IMR-90 (cell line): ENCODE results near the gene OSGIN1. TPM values are rescaled to one million over a fixed set of nuclear protein-coding genes. Genes with fewer than 3 reads are reported as not detected.

ENCODE experiments used
- ATAC-seq: fragments of 200-7000 bp; cut with Tn5 transposase; 2 replicates; pipeline ENCODE4 v1.9.1; 2020; ENCODE audit warnings: low read depth, mild to moderate bottlenecking, moderate library complexity
- BruUV-seq: library from RNA; stranded (reverse); fragments of 400-500 nt; replicated peaks from 2 replicates; lab custom pipeline; 2021; lab: Mats Ljungman, UMichigan
- CTCF ChIA-PET: fragments of 300-600 bp; formaldehyde crosslinking; extraction: SDS; loops from one replicate; lab custom pipeline; 2021; ENCODE audit warnings: antibody characterized with exemption; lab: Yijun Ruan, JAX
- POLR2A ChIA-PET: fragments of 300-600 bp; sonication (Branson Sonifier 250); formaldehyde crosslinking; loops from one replicate; lab custom pipeline; 2022; ENCODE audit warnings: antibody characterized with exemption; ENCODE audit not compliant: unreplicated experiment; lab: Charles Lee
- DNase-seq: peaks from one replicate; pipeline ENCODE4 v3.0.0; 2013
- H2AFZ ChIP-seq: replicated peaks from 2 replicates; pipeline ENCODE3; 2013; ENCODE audit warnings: low read length, mild to moderate bottlenecking; ENCODE audit not compliant: poor library complexity
- H2AK5ac ChIP-seq: 2 replicates; pipeline ENCODE4 v1.6.1; 2013; ENCODE audit warnings: low read depth, low read length, inconsistent platforms
- H2AK9ac ChIP-seq: replicated peaks from 2 replicates; pipeline ENCODE3; 2013; ENCODE audit warnings: mild to moderate bottlenecking, low read depth, low read length, moderate library complexity; ENCODE audit not compliant: poor library complexity
- H2BK120ac ChIP-seq: 2 replicates; pipeline ENCODE4 v1.6.1; 2013; ENCODE audit warnings: low read depth, low read length, inconsistent platforms
- H2BK15ac ChIP-seq: 3 replicates; pipeline ENCODE4 v1.6.1; 2013; ENCODE audit warnings: low read depth, low read length, inconsistent platforms
- H2BK20ac ChIP-seq: 2 replicates; pipeline ENCODE4 v1.6.1; 2013; ENCODE audit warnings: low read depth, mild to moderate bottlenecking, inconsistent platforms, low read length, moderate library complexity
- H2BK5ac ChIP-seq: 2 replicates; pipeline ENCODE4 v1.6.1; 2013; ENCODE audit warnings: mild to moderate bottlenecking, low read depth, low read length, inconsistent platforms; ENCODE audit not compliant: poor library complexity, severe bottlenecking
- H3K14ac ChIP-seq: replicated peaks from 2 replicates; pipeline ENCODE4 v1.6.1; 2013; ENCODE audit warnings: low read depth, low read length, inconsistent platforms
- H3K18ac ChIP-seq: 2 replicates; pipeline ENCODE4 v1.6.1; 2013; ENCODE audit warnings: low read depth, low read length, control low read depth
- H3K23ac ChIP-seq: 2 replicates; pipeline ENCODE4 v1.6.1; 2013; ENCODE audit warnings: low read depth, low read length, inconsistent platforms
- H3K27ac ChIP-seq: 2 replicates; pipeline ENCODE4 v1.5.1; 2013; ENCODE audit warnings: mild to moderate bottlenecking, control low read depth, low read length; ENCODE audit not compliant: insufficient read depth
- H3K27me3 ChIP-seq: 2 replicates; pipeline ENCODE4 v1.6.1; 2013; ENCODE audit warnings: low read length; ENCODE audit not compliant: control insufficient read depth, insufficient read depth
- H3K36me3 ChIP-seq: 2 replicates; pipeline ENCODE4 v1.6.1; 2013; ENCODE audit warnings: low read length, mixed read lengths; ENCODE audit not compliant: control insufficient read depth, insufficient read depth
- H3K4ac ChIP-seq: 2 replicates; pipeline ENCODE4 v1.6.1; 2013; ENCODE audit warnings: low read depth, low read length, inconsistent platforms
- H3K4me1 ChIP-seq: 2 replicates; pipeline ENCODE4 v1.6.1; 2013; ENCODE audit warnings: low read length, mixed read lengths; ENCODE audit not compliant: control insufficient read depth, insufficient read depth
- H3K4me2 ChIP-seq: 2 replicates; pipeline ENCODE4 v1.6.1; 2013; ENCODE audit warnings: low read depth, mild to moderate bottlenecking, control low read depth, low read length, moderate library complexity
- H3K4me3 ChIP-seq: 2 replicates; pipeline ENCODE4 v1.5.1; 2013; ENCODE audit warnings: low read depth, mild to moderate bottlenecking, control low read depth, low read length, moderate library complexity; ENCODE audit not compliant: insufficient read depth
- H3K56ac ChIP-seq: 2 replicates; pipeline ENCODE4 v1.6.1; 2013; ENCODE audit warnings: low read length, inconsistent platforms; ENCODE audit not compliant: insufficient read depth; ENCODE audit errors: extremely low read depth
- H3K79me1 ChIP-seq, 2 experiments: 2 replicates each; pipeline ENCODE4 v1.6.1; 2013; ENCODE audit warnings: low read length in 2 of 2, inconsistent platforms in 1 of 2, low read depth in 1 of 2
- H3K9ac ChIP-seq: 2 replicates; pipeline ENCODE4 v1.6.1; 2013; ENCODE audit warnings: low read depth, low read length, control low read depth
- H3K9me1 ChIP-seq: 2 replicates; pipeline ENCODE4 v1.6.1; 2013; ENCODE audit warnings: low read length, inconsistent platforms; ENCODE audit not compliant: insufficient read depth
- H3K9me3 ChIP-seq: 2 replicates; pipeline ENCODE4 v1.6.1; 2013; ENCODE audit warnings: low read length; ENCODE audit not compliant: control insufficient read depth, insufficient read depth
- H4K20me1 ChIP-seq: 2 replicates; pipeline ENCODE4 v1.6.1; 2013; ENCODE audit warnings: low read length, inconsistent platforms; ENCODE audit not compliant: insufficient read depth
- H4K5ac ChIP-seq: 2 replicates; pipeline ENCODE4 v1.6.1; 2013; ENCODE audit warnings: mild to moderate bottlenecking, low read depth, low read length, control low read depth
- H4K8ac ChIP-seq, 2 experiments: 2 replicates each; pipeline ENCODE4 v1.6.1; 2013; ENCODE audit warnings: low read depth in 2 of 2, low read length in 2 of 2, control low read depth in 1 of 2, inconsistent platforms in 1 of 2
- H4K91ac ChIP-seq: 2 replicates; pipeline ENCODE4 v1.6.1; 2013; ENCODE audit warnings: low read depth, low read length, inconsistent platforms; ENCODE audit not compliant: insufficient read depth
- BHLHE40 ChIP-seq: fragments of 150-350 bp; IDR thresholded peaks from 2 replicates; pipeline ENCODE4 v1.6.1; 2016; ENCODE audit warnings: mild to moderate bottlenecking, low read depth, low read length
- CHD1 ChIP-seq: IDR thresholded peaks from 2 replicates; pipeline ENCODE4 v1.6.1; 2012; ENCODE audit warnings: low read depth, low read length, improper control_type of control experiment
- NFE2L2 ChIP-seq: fragments of 150-350 bp; IDR thresholded peaks from 2 replicates; pipeline ENCODE4 v1.6.1; 2016; ENCODE audit warnings: low read depth, mild to moderate bottlenecking, low read length
- POLR2A ChIP-seq: IDR thresholded peaks from 2 replicates; pipeline ENCODE4 v1.6.1; 2012; ENCODE audit warnings: mild to moderate bottlenecking, low read depth, low read length
- RAD21 ChIP-seq: IDR thresholded peaks from 2 replicates; pipeline ENCODE4 v1.6.1; 2012; ENCODE audit warnings: low read length, improper control_type of control experiment
- RFX5 ChIP-seq: IDR thresholded peaks from 2 replicates; pipeline ENCODE4 v1.8.0; 2012; ENCODE audit warnings: low read depth, mild to moderate bottlenecking, low read length, moderate library complexity
- SMC3 ChIP-seq: fragments of 150-350 bp; IDR thresholded peaks from 2 replicates; pipeline ENCODE4 v1.6.1; 2016; ENCODE audit warnings: low read depth, mild to moderate bottlenecking, antibody characterized with exemption, low read length, moderate library complexity
- WGBS, 2 experiments: methylation state at CpG; one replicate each; pipeline versions ENCODE4 v1.1.5 to v1.1.7; 2013; ENCODE audit warnings: missing lambda C conversion rate in 2 of 2; ENCODE audit not compliant: insufficient read length in 1 of 2; ENCODE audit errors: extremely low coverage in 2 of 2; 5-methylcytosine and 5-hydroxymethylcytosine counted together
- dilution Hi-C: fragments of 300-500 bp; cut with HindIII; formaldehyde crosslinking; loops from one replicate; pipeline ENCODE4 v1.14.3; 2018; ENCODE audit warnings: low sequenced_read_pairs; ENCODE audit not compliant: unreplicated experiment
- in situ Hi-C: fragments of 300-500 bp; cut with MboI; formaldehyde crosslinking; loops from 3 replicates; pipeline ENCODE4 v1.14.3; 2019; ENCODE audit warnings: low sequenced_read_pairs, inconsistent platforms, mixed read lengths
- intact Hi-C: fragments of 100-400 bp; cut with micrococcal nuclease; formaldehyde crosslinking; loops from 2 replicates; pipeline ENCODE4 v1.10.0; 2022
- polyA plus RNA-seq, 3 experiments: library from polyadenylated mRNA; depleted of rRNA; stranded (reverse); fragments of >200 nt; gene quantifications; 2 replicates each; pipeline ENCODE4 v1.2.3, GENCODE V29; 2012; ENCODE audit warnings: low replicate concordance in 1 of 3
- total RNA-seq: library from RNA; depleted of rRNA; stranded (reverse); fragments of >200 nt; gene quantifications from 2 replicates; pipeline ENCODE4 v1.2.3, GENCODE V29; 2012
- TF ChIP-seq, protein P1 (sequence below): conservative IDR thresholded peaks from 2 replicates; pipeline ENCODE4 v1.5.1; 2012; ENCODE audit warnings: mild to moderate bottlenecking, low read depth, low read length, improper control_type of control experiment

The OSGIN1 gene
- total and polyA plus RNA-seq, 2 of the 4 experiments (the other 2 are of a cell fraction), result 0.90 to 6.4 TPM

DNA sequence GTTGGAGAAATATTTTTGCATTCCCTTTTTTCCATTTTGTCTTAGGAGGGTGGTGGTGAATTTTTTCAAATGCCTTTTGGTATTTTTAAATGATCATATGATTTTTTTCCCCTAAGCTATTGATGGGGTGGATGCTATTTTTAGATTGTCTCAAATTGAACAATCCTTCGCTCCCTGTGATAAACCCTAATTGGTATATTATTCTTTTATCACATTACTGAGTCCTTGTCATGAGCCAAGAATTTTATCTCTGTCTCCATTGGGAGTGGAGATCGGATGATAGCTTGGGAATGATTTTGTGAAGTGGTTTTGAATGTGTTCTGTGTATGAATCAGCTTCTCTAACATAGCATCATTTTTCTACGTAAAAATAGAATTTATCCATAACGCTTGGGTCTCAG lies 30.5 kb downstream of the OSGIN1 start:
- H3K4me3 ChIP-seq, result no peak overlapping the region
- no peaks in the 10 kb centered on the region for H3K79me1 ChIP-seq
- no peaks in the 10 kb centered on the region for H4K20me1 ChIP-seq
- in situ Hi-C loops (no loop called here), intact Hi-C loops (no loop called here), dilution Hi-C loops (no loop called here)
- no peak overlapping the region for H3K18ac ChIP-seq
- no peak overlapping the region for H3K9ac ChIP-seq
- H3K4me2 ChIP-seq, result no peak overlapping the region
- H3K9me1 ChIP-seq, result no peaks in the 10 kb centered on the region
- no peak overlapping the region for H3K4ac ChIP-seq
- BruUV-seq, result no TSS peak
- TF ChIP-seq BHLHE40, result no peak
- TF ChIP-seq SMC3, result no peak
- TF ChIP-seq CHD1, result no peak
- TF ChIP-seq, protein P1, sequence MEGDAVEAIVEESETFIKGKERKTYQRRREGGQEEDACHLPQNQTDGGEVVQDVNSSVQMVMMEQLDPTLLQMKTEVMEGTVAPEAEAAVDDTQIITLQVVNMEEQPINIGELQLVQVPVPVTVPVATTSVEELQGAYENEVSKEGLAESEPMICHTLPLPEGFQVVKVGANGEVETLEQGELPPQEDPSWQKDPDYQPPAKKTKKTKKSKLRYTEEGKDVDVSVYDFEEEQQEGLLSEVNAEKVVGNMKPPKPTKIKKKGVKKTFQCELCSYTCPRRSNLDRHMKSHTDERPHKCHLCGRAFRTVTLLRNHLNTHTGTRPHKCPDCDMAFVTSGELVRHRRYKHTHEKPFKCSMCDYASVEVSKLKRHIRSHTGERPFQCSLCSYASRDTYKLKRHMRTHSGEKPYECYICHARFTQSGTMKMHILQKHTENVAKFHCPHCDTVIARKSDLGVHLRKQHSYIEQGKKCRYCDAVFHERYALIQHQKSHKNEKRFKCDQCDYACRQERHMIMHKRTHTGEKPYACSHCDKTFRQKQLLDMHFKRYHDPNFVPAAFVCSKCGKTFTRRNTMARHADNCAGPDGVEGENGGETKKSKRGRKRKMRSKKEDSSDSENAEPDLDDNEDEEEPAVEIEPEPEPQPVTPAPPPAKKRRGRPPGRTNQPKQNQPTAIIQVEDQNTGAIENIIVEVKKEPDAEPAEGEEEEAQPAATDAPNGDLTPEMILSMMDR, result no peak
- no peak for TF ChIP-seq RFX5
- no peak for TF ChIP-seq POLR2A
- no peak for TF ChIP-seq RAD21
- no peak for TF ChIP-seq NFE2L2
- no peaks in the 10 kb centered on the region for H3K4me1 ChIP-seq
- H3K27ac ChIP-seq, result no peak overlapping the region
- H3K9me3 ChIP-seq, result peaks cover 7% of the 10 kb centered on the region
- H2AK5ac ChIP-seq, result no peak overlapping the region
- H2AFZ ChIP-seq, result no peak overlapping the region
- ChIA-PET CTCF (interaction anchor here (0.6 to 0.8 kb wide), 2 partner anchors 13 to 31 kb away, joined by 3 read pairs; no protein-coding TSS in a partner anchor), POLR2A (no interaction called here)
- peaks cover 17% of the 10 kb centered on the region for H3K27me3 ChIP-seq
- no peak overlapping the region for H4K8ac ChIP-seq
- no peak overlapping the region for H2BK20ac ChIP-seq
- H4K91ac ChIP-seq, result no peak overlapping the region
- H2BK120ac ChIP-seq, result no peak overlapping the region
- no peak for DNase-seq
- H2BK15ac ChIP-seq, result no peak overlapping the region
- H3K36me3 ChIP-seq, result no peaks in the 10 kb centered on the region
- H4K5ac ChIP-seq, result no peak overlapping the region
- H2BK5ac ChIP-seq, result no peak overlapping the region
- no peak for ATAC-seq
- no peak overlapping the region for H3K23ac ChIP-seq
- no CpG with 5 or more reads among the region's 4 CpGs for WGBS, 2 experiments
- H3K14ac ChIP-seq, result no peak overlapping the region
- H3K56ac ChIP-seq, result no peak overlapping the region
- no peak overlapping the region for H2AK9ac ChIP-seq
